ENCODE measurements around the gene NRXN3. TPM values are rescaled to one million over a fixed set of nuclear protein-coding genes. Genes with fewer than 3 reads are reported as not detected.

Gene NRXN3
- polyA plus RNA-seq, 3 donors: 0.22 to 0.46 (median 0.27) TPM

DNA sequence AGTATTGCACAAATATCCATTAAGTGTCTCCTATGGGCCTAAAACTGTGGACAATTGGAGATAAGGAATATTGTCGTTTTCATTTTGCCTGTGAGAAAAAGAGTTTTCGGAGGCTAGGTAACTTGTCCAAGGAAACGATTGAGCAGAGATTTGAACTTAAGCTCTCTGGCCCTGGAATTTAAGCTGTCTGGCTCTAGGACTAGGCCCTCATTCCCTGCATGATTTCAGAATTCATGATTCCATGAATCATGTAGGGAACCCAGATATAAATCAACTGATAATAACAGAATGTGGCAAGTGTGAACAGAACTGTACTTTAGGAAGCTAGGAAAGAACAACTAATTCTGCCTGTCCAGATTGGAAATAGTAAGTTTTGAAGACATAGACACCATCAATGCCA lies 1100.2 kb downstream of the NRXN3 start:
- H3K27ac ChIP-seq (ENCODE audit: low read depth, low read length): no peak overlapping the region
- WGBS, 3 donors: 87 to 94% (median 89%) methylated on average over 3 of the region's 3 CpGs

DNA sequence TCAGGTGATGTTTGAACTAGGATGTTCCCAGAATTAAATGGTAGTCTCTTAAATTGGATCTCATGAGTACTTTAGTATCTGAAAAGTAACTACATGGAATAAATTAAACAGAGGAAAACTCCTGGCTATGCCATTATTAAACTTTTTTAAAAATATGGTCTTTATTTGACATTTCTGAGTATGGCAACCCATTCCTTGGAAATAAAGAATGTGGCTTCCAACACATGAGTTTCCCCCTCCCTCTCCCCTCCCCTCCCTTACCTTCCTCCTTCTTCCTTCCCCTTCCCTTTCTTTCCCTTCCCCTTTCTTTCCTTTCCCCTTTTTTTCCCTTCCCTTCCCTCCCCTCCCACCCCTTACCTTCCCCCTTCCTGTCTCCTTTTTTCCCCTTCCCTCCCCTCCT lies 1100.9 kb downstream of the NRXN3 start:
- no peak overlapping the region for H3K27ac ChIP-seq (ENCODE audit: low read depth, low read length)

DNA sequence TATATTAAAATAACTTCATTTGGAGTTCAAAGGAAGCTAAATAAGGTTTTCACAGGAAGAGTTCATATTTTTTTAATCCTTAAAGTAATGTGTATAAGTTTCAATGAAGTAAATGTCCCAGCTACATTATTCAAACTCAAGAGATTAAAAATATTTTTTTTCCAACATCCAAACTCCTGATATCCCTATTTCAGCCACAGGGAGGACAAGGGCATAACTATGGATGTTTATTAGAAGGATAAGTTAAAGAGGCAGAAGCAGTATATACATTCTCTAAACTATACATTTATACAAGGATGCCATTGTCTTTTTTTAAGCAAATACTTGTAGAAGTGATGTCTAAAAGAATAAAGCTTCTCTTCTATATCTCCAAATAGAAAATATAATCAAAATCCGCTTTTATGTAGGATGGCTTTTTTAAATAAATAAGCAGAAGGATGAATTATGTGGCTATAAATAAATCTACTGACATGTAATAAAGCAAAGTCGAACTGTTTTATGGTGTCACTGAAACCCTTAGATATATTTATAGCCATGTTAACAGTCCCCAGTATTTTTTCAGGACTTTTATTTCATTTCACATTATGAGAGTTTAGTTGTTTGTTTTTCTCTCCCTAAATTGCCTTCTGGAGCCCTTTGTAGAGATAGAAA lies 1104.6 kb downstream of the NRXN3 start:
- H3K27ac ChIP-seq (ENCODE audit: low read depth, low read length): no peak overlapping the region
- WGBS, 3 donors: 57 to 64% (median 60%) methylated on average over 2 of the region's 2 CpGs

DNA sequence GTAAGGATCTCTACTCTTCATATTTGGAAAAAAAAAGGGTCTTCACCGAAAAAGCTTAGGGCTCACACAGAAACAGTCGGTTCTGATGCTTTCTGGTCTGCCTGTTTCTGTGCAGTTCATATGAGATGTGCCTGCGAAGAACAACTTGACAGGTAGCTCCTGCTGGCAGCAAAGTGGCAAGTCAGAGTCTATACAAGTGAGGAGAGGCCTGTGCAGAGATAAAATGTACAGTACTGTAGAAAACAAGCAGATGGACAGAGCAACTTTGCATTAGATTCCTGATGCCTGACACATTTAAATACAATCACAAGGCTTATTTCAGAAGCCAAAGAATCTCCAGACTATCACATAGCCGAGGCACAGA lies 1105.1 kb downstream of the NRXN3 start:
- WGBS, 3 donors: 76 to 84% (median 82%) methylated on average over 4 of the region's 4 CpGs
- H3K27ac ChIP-seq (ENCODE audit: low read depth, low read length): no peak overlapping the region

DNA sequence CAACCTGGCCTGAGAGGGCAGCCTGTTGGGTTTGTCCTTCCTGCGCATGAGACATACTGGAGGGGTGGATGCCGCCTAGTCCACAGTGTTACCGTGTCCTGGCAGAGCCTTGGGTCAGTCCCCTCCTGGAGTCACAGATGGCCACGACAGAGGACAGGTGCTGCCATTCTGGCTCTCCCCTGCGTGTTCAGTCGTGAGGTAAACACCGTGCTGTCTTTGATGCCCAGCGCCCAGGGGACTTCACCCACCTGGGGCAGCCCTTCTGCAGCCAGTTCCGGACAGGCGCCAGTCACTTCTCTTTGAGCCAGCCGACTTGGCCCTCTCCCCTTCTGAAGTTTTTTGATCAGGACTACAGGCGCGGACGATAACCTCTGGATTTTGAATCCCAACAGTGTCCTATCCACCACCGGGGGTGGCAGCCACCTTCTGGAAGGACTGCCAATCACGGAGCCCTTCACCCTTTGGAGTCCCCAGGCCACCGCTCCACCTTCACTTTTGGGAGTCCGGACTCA lies 1108.2 kb downstream of the NRXN3 start:
- WGBS, 3 donors: 17 to 25% (median 19%) methylated on average over 18 of the region's 18 CpGs
- H3K27ac ChIP-seq (ENCODE audit: low read depth, low read length): no peak overlapping the region

DNA sequence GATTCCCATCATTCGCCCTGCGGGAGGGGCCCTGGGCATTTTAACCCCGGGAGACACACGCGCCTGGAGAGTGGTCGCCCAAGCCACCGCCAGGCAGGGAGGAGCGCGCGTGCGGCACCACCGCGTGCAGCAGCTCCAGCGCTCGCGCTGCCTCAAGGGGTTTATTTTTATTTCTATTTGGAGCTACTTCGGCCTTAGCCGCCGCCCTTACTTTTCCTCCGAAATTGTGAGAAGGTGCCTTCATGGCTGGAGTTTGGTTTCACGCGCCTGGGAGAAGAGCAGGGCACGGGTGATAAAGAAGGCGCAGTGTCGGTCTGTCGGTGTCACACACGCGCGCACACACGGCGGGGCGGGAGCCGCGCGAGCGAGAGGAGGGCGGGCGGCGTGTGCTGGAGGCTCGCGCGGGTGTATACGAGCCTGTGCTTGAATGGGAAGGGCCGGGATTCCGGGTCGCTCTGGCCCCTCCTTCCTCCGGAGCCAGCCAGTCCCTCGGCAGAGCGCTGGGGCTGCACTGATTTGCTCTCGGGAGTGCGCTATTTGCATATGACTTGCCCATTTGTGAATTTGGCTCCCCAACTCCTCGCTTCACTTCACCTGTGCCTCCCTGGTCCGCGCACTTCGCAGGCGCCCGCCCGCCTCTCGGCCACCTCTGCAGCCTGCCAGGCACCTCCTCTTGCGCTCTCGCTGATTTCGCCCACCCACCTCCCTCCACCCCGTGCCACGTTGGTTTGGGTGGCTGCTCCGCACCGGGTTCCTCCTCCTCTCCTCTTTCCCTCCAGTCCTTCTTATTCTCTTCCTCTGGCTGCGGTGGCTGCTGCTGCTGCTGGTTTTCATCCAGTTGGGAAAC lies 1108.8 kb downstream of the NRXN3 start:
- 0 to 1% (median 1%) methylated on average over 65 to 67 of the region's 67 CpGs for WGBS, 3 donors
- no peak overlapping the region for H3K27ac ChIP-seq (ENCODE audit: low read depth, low read length)

DNA sequence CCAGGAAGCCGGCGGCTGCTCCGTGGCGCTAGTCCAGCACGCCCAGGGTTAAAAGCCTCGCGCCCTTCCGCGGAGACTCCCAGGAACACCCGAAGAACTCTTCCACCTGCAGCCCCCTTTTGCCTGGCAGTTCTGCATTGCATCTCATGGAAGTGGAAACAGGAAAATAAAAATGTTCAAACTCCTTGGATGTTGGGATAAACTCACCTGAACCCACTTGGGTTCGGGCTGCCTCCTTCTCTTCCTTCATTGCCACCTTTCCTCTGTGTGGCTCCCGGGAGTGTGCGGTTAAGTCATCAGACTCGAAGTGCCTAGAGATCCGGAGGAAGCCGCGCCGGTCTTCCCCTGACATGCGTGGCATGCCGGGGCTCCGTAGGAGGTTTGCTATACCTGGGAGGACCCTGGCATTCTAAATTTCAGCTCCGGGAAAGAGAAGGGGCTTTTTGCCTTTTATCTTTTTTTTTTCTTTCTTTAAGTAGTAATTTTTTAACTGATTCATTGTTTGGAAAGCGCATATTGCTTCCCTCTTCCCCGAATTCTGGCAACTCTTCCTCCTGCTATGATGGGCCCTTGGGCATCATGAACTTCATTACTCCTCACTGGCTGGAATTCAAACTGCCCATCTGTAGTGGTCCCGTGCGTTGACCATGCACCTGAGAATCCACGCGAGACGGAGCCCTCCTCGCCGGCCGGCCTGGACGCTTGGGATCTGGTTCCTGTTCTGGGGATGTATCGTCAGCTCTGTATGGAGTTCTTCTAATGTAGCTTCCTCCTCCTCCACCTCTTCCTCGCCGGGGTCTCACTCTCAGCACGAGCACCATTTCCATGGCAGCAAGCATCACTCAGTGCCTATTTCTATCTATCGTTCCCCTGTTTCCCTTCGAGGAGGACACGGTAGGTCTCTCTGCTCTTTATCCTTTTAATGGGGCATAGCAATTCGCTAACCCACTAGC lies 1109.7 kb downstream of the NRXN3 start:
- WGBS, 3 donors: 2 to 3% (median 2%) methylated on average over 41 of the region's 41 CpGs
- H3K27ac ChIP-seq (ENCODE audit: low read depth, low read length): no peak overlapping the region

DNA sequence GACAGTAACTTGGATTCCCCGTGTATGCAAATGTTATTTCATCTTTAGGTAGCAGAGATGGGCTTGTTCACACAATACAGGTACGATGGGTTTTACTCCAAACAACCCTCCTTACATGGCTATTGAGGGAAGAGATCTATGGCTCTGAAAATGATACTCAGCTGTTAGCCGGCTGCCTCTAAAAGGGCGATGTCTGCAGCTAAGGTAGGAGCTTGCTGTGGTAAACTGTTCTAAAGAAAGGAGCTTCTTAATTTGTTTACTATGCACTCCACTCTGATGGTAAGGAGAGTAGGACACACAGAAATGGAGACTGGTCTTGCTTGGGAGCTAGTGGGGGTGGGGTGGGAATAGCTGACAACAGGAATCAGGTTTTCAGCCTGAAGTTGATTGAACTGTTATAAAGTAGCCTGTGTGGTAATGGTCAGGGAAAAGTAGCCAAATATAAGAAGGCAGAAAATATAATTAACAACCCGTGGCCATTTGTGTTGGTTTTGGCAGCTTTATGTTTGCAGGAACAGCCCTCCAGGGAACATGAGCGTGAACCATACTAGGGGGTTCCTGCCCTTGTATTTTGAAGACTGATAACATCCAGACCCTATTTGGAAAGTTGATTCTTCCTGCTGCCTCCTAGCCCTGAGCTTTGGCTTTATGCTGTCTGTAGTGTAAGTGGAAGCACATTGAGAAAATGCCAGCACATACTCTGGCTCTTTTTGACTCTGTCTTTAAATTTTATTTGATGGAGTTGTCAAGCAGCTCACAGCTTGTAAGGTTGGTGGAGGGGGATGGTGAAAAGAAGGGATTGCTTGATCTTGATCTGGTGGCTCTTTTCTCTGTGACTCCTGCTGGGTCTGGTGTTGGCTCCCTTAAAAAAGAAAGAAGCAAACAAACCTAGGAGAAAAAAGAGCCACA lies 1111.3 kb downstream of the NRXN3 start:
- H3K27ac ChIP-seq (ENCODE audit: low read depth, low read length): no peak overlapping the region
- 3 to 16% (median 11%) methylated on average over 6 of the region's 6 CpGs for WGBS, 3 donors

DNA sequence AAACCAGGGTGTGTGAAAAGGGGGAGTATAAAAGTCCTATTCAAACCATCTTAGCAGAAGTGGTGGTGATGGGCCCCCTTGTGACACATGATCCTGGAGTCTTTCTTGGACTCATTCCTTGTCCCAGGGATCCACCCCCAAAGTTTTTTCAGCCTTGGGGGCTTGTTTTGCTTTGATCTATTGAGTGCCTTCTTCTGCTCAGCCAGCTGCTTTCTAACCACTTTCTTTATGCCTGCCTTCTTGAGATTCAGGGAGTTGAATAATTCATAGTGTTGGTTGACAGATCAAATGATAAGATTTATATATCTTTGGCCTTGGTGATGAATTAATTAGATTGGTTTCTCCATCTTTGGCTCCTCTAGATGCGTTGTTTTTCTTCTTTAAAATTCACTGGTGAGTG lies 1114.4 kb downstream of the NRXN3 start:
- no peak overlapping the region for H3K27ac ChIP-seq (ENCODE audit: low read depth, low read length)
- WGBS, 3 donors: 94 to 97% (median 95%) methylated on average over 1 of the region's 1 CpG

DNA sequence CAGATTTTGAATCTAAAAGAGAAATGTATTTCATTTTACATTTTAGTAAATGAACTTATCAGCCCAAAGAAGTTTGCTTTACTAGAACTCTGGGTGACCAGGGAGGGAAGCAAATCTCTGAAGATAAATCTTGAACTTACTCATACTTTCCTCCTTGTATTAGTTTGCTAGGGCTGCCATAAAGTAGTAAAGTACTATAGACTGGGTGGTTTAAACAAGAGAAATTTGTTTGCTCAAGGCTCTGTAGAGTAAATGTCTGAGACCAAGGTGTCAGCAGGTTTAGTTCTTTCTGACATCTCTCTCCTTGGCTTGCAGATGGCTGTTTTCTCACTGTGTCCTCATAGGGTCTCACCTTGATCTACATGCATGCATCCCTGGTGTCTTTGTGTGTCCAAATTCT lies 1115.1 kb downstream of the NRXN3 start:
- no peak overlapping the region for H3K27ac ChIP-seq (ENCODE audit: low read depth, low read length)

DNA sequence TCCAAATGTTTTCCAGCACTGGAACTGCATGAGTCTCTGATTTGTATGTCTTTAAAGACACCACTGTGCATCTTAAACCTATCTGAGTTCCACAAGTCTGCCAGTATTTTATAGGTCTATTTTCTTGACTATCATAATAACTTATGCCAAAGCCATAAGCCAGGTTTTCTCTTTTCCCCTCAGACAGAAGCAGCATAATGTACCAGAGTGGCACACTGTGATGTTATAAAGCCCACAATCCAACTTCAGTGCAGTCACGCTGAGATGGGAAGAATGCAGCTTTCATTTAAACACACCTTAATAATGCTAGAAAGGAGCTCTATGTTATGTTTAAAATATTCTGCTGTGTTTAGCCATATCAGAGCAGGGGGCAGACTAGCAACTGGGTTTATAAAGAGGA lies 1117.8 kb downstream of the NRXN3 start:
- WGBS, 3 donors: 69 to 89% (median 85%) methylated on average over 1 of the region's 1 CpG
- H3K27ac ChIP-seq (ENCODE audit: low read depth, low read length): no peak overlapping the region

DNA sequence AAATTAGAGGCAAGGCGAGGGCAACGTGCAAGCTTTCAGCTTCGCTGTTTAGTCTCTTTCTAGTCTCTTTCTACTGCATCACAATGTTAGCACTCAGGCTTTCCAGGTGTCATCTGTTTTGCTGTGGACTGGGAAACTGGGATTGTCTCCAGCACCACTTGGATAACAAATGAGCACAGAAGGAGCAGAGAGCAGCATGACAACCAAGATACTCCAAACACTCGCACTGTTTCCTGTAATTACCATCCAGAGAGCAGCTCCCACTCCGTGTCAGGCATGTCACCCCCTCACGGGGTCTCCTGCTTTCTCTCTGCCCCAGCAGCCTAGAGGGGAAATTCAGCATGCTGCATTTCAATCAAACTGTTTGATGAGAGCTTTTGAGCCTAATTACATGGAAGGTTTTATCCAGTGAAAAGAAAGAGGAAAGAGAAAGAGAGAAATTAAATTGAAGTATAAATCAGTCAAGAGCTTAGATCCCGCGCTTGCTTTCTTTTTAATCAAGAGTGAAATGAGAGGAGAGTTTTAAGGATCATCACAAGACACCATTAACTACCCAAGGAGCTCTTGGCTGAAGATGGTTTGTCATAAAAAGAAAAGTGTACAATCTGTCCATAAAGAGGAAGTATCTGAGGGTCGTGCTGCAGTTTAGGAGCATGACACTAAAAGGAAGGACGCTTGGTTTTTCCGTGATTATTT lies 1123.5 kb downstream of the NRXN3 start:
- H3K27ac ChIP-seq (ENCODE audit: low read depth, low read length): no peak overlapping the region
- WGBS, 3 donors: 41 to 59% (median 41%) methylated on average over 11 of the region's 11 CpGs

DNA sequence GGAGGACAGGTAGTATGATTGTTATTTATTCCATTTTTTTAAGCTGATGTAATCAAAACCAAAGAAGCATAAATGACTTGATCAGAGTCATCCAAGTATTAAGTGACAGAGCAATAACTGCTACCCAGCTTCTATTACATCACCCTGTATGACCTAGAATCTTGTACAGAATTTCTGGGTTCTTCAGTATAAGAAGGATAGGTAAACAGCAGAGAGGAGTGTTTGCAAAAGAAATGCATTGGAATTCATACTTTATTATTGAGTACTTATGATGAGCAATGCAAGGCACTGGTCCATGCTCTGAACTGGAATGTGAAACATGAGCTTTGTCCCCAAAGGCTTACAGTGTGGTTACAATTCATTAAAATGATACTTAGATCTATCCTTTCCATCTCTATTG lies 1124.3 kb downstream of the NRXN3 start:
- no peak overlapping the region for H3K27ac ChIP-seq (ENCODE audit: low read depth, low read length)

DNA sequence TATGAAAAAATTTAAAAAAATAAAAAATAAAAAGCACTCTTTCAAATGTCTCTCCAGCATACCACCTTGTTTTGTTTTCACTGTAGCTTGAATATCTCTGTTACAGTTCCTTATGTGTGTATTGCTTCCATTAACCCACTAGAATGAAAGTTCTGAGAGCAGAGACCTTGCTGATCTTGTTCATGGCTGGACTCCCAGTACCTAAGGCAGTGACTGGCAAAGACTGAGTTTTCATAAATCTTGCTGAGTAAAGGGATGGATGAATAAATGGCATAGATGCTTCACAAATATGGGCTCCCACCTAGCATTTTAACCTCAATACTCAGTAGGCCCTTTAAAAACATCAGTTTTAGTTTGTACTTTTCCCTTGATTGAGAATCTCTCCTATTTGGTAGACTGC lies 1125.2 kb downstream of the NRXN3 start:
- no peak overlapping the region for H3K27ac ChIP-seq (ENCODE audit: low read depth, low read length)

DNA sequence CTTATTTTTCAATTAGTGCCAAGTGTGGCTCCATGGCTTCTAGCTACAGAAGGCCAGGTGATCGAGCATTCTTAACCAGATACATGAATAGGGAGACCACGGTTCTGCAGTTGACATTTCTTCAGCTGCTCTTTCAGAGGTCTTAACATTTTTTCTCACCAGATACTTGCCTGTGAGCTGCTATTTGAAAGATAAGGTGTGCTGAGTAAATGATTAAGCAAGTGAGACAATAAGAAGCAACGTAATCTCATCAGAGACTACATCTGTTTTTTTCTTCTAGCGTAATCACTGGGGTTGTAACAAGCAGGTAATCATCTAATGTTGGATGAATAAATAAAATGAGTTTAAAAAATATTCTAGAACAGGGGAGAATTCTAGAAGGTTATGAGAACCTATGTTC lies 1128.2 kb downstream of the NRXN3 start:
- WGBS, 3 donors: 43 to 80% (median 77%) methylated on average over 4 of the region's 4 CpGs
- H3K27ac ChIP-seq (ENCODE audit: low read depth, low read length): no peak overlapping the region

DNA sequence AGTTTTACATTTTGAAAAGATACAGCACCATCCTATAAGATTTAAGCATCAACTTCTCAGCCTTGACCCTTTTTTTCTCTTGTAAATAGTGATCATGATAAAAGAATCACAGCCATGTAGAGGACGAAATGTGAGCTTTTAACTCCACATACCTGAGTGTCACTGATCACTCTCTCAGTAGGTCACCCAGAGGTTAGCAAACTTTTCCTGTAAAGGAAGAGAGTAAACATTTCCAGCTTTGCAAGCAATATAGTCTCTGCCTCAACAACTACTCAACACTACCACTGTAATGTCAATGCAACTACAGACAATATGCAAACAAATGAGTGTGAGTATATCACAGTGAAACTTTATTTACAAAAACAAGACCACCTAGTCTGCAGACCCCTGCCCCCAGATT lies 1129.0 kb downstream of the NRXN3 start:
- WGBS, 3 donors: 36 to 89% (median 71%) methylated on average over 1 of the region's 1 CpG
- no peak overlapping the region for H3K27ac ChIP-seq (ENCODE audit: low read depth, low read length)

DNA sequence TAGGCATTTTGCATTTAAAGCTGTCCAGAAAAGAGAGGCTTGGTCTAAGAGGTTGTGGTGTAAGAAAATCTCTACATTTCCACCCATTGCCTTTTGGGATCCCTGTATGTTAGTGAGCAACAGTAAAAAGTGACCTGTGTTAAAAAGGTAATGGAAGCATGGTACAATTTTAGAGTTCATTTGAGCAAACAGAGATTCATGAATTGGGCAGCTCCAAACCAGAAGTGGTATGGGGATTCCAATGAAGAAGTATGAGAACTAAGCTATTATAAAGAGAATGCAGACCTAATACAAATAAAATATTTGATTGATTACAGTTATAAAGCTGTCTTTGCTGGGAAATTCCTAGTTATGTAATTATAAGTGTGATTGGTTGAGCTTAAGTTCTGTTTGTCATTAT lies 1134.1 kb downstream of the NRXN3 start:
- no peak overlapping the region for H3K27ac ChIP-seq (ENCODE audit: low read depth, low read length)

DNA sequence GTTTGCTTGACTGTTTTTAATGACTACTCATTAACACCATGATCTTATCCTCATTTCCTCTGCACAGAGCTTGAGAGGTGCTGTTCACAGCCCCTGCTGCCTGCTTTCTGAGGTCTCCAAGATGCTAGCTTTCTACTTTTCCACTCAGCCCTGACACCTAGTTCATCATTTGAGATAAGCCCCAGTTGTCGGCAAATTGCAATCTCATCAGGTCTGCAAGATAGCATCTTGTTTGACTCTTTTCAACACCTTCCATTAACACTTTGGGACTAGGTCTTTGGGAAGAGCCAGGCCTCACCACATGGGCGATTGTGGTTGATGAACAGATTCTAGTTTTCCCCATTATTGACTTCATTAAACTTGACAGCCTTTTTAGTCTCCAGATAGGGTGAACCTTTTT lies 1136.4 kb downstream of the NRXN3 start:
- no peak overlapping the region for H3K27ac ChIP-seq (ENCODE audit: low read depth, low read length)
- WGBS, 3 donors: 36 to 78% (median 52%) methylated on average over 2 of the region's 2 CpGs

Measured in adipose tissue (tissue), 3 donors.